GM21381 (cell line): Measurements from ENCODE around the gene ACAP1.

Experiments
- ATAC-seq: cut with Tn5 transposase; IDR thresholded peaks from one replicate; pipeline ENCODE4 v1.9.1; 2021; ENCODE audit warnings: mild to moderate bottlenecking, moderate library complexity; ENCODE audit not compliant: unreplicated experiment

Gene ACAP1

GRCh38 chr17:7309628-7310027 lies 26.7 kb upstream of the ACAP1 start:
- no peak for ATAC-seq

GRCh38 chr17:7311110-7311705 lies 25.1 kb upstream of the ACAP1 start:
- no peak for ATAC-seq

DNA sequence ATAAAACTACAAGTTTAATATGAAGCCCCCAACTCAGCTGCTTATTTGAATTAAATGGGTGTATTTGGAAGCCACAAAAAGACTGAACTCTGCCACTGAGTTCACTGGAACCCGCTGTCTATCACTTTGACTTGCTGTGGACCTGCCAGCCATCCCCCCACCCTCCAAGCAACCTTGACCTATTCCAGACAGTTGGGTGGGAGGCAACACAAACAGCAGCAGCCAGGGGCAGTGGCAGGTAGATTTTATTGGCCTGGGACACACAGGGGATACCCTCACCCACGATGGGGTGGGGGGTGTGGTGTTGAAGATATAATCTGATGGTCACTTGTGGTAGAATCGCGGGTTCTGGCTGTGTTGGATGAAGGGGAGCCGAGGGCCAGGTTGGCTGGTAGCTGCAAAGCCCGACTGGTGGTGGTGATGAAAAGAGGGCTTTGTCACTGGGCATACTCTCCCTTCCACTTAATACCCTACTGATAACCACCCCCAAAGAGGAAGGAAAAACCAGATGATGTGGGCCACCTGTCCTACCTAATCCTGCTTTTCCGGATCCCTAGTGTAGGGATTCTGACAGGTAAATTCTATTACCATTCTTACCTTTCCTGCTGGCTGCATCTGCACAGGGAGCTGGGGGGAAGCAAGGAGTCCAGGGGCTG lies 23.8 kb upstream of the ACAP1 start:
- ATAC-seq, result no peak

DNA sequence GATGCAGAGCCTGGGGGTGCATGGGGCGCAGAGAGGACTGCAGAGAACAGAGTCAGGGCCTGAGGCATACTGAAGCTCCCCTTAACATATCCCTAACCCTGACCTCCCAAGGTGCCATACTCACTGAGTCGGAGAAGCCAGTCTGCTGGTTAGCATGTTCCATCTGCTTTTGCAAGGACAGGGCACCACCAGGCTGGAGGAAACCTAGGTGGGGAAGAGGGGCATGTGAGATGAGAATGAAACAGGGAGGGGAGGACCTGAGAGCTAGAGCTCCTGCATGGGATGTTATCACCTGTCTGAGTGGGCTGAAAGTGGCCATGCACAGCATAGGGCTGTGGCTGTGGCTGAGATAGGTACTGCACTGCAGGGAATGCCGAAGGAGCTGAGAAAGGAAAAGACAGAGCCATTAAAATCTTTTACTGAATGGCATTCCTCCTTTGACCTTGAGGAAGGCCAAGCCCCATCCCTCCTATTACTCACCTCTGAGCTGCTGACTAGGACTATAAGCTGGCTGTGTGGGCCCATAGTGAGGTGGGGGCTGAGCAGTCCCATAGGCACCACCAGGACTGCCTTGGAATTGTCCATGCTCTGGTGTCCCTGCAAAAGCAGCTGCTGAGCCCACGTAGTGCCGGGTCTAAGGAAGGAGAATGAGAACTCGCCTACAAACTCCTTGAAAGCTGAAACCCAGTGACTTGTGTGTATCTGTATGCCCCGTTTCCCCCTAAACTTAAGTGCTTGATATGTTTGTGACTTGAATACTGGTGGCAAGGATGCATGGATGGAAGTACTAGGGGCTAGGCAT lies 23.0 kb upstream of the ACAP1 start:
- no peak for ATAC-seq

DNA sequence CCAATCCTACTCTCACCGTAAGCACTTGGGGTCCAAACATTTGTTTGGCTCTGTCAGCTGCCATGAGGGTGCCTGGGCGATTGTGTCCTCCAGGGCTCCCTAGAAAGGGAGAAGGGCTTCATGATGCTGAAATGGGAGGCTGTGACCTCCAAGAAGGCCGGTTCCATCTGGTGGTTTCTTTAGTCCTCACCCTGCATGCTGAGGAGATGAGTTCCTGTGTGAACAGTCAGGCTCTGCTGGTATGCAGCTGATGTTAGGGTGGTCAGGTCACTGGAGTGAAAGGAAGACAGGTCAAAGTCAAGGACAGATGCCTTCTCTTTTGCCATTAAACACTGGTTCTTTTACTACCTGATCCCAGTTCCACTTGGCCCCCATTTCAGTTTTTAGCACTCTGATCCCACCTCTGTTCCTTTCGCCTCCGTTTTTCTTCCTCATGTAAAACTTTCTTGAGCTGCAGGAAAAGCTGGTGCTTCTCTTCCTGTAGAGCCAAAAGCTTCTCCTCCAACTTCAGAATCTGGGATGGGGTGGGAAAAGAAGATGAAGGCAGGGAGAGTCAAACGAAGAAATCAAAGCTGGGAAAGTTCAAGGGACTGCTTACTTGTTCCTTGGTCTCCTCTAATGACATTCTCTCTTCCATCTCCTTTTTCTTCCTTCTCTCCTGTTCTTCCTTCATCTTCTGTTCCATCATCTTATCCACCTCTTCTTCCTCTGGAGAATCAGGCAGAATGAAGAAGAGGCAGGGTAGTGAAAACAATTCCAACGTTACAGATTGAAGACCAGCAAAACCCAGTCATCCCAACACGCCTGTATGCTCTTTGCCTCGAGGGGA lies 22.2 kb upstream of the ACAP1 start:
- no peak for ATAC-seq

GRCh38 chr17:7314719-7315569 lies 21.4 kb upstream of the ACAP1 start, which contains the start of gene GPS2:
TSS of gene GPS2 (minus strand) at chr17:7315360. CDS start at chr17:7315052, 308 bp downstream.
- ATAC-seq, result peak; percentile 72

DNA sequence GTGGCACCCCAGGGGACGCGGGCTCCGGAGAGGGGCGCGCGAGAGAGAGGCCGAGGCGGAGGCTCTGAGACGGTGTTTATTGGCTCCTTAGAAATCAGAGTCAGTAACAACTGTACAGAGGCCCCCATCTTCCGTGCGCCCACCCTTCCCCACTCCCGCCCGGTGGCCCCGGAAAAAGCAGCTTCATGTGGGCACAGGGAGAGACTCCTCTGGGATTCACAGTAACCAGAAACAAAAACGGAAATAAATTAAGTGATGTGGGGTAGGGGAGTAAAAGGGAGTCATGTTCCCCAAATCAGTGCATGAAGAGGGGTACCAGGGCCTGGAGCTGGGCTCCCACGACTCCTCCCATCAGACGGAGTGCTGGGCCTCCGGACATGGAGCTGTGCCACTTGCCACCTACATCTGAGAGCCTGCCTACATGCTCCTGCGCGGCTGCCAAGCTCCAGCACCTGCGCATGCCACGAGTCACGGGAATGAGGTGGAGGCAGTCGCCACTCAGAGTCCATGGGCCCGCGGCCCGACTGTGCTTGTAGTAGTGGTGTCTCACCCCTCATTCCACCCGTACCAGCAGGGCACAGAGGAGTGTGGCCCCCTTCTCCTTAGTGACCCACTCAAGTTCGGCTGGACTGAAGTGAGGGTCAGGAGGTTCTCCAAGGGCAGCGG lies 20.6 kb upstream of the ACAP1 start:
- ATAC-seq, result no peak

DNA sequence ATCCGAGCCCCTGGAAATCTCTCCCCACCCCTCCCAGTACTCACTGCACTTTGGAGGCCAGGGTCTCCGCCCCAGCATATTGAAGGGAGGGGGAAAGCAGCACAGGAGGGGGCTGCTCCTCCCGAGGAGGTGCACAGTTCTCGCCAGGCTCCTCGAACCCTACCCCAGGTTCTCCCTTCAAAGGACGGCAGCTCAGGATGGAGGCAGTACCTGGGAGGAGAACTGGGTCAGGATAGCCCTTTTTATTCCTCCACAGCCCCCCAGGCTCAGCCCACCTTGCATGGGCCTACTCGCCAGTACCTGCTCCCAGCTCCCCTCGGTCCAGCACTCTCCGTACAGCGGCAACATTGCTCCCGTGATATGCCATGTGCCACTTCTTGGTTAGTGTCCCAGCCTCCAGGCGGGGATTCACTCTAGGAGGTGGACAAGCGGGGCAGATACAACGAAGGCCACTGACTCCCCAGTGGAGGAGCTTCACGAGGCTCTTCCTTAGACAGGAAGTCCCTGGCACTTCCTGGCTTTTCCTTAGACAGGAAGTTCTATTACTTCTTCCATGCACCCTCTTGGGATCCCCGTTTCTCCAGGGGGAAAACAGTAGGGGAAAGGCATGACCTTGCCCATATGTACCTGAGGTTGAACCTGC lies 19.0 kb upstream of the ACAP1 start:
- ATAC-seq, result no peak

GRCh38 chr17:7318121-7318860 lies 18.0 kb upstream of the ACAP1 start:
- ATAC-seq, result no peak

DNA sequence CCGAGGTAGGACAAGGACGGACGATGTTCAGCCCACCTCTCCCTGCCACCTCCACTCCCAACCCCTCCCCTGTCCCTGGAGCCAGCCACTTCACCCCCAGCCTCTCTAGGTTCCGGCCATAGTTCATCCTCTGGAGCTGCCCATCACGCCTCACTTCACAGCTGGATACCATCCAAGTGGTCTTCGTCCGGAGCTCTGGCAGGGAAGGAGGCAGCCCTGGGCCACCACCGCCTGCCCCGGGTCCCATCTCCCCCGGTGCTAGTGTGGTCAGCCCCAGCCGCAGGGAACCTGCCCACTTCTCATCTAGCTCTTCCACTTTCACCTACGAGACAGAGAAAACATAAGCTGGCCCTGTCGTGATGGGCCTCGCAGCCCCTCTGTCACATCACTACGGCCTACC lies 14.9 kb upstream of the ACAP1 start:
- ATAC-seq, result no peak

DNA sequence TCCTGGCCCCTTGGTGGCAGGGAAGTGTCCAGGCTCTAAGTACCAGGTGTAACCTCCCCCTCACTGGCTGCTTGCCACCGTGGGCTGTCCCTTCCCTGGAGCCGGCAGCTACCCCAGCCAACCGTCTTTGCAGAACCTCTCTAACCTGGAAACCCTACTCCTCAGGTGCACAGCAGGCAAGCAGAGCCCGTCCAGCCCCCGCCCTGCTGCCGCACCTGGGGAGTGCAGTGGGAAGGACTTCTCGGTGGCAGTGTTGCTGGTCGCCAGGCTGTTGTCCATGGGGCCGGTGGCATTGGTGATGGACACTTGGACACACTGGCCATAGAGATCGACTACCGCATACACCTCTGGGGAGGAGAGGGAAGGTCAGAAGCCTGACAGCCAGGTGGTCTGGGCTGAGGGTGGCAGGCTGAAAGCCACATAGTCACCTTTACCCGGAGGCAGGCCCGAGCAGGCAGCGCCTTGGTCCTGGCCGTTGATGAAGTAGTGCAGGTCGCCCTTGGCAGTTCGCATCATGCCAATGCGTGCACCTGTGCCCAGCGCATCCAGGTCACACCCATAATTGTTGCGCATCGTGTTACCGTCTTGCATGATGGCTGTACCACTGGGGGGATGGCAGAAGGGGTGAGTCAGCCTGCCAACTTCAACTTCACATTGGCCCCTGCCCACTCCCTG lies 13.7 kb upstream of the ACAP1 start:
- no peak for ATAC-seq

DNA sequence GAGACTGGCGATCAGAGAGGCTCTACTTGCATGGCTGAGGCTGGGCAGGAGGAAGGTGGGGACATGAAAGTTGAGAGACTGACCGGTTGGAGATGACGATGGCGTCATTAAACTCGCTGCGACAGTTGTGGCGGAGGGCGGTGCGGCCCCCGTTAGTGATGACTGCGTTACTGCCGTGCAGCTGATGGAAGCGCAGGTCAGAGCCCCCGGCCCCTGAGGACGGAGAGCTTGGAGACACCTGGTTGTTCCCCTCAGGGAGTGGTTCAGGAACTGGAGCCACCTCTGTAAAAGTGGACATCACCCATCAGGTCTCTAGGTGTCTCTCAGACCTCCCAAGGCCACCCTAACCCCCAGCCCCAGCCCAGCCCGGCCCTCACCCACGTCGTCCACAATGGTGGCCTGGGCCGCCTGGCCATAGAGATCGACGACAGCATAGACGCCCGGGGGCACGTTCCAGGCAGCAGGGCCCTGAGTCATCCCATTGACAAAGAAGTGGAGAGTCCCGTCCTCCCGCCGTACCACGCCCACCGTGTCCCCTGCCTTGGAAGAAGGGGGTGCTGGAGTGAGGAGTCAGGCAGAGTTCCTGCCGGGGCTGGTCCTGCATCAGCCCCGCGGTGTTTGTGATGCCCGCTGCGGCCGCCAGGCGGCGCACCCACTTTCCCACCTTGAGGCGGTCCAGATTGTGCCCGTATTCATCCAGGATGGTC lies 12.4 kb upstream of the ACAP1 start:
- no peak for ATAC-seq

- no peak for ATAC-seq
These were observed 11.9 kb upstream of the ACAP1 start for GRCh38 chr17:7324438-7324779.

DNA sequence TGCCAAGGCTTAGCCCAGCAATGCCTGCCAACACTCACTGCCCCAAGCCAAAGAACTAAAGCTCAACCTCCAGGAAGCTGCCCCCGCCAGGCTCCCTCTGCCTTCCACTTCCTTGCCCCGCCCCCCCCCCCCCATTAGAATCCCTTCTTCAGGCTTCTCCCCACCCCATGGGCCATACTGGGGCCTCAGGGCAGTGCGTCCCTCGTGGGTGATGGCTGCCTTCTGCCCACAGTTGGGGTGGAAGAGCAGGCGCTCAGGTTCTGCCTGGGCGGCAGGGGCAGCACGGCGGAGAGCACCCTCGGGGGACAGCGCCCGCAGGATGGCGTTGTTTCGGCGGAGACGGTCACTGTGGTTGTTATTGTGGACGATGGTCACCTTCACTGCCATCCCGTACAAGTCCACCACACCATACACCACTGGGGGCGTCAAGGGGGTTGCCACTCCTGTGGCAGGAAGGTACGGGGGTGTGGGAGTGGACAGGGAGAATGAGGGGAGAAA lies 11.2 kb upstream of the ACAP1 start:
- no peak for ATAC-seq

GRCh38 chr17:7326186-7326585 lies 10.1 kb upstream of the ACAP1 start:
- no peak for ATAC-seq

DNA sequence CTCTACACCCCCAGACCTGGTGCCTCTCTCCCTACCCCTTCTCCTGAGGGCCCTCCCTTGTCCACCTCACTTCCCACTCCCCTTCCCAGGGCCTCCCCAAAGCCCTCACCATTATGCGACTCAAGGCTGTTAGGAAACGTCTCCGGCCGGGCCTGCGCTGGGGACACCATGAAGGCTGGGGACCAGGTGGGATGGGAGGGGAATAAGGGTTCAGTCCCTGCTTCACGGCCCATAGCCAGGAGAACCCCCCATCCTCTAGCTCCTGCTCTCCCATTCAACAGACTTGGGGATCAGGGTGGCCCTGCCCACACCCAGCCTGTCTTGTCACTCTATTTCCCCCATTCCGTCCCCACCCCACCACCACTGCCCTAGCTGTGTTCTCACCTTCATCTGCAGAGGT lies 9.3 kb upstream of the ACAP1 start:
- no peak for ATAC-seq

DNA sequence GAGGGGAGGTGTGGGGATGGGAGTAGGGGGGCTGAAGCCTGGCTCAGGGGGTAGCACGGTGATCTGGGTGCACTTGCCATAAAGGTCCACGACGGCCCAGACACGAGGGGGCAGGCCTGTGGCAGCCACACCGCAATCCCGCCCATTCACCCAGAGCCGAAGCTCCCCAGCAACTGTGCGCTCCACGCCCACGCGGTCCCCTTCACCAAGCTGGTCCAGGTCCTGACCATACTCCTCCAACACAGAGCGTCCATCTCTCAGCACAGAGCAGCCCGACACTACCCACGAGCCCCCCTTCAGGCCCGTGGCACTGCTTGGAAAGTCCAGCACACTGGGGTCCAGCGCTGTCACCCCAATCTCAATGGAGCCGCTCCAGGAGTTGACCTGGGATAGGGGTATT lies 8.8 kb upstream of the ACAP1 start:
- no peak for ATAC-seq
